OCI-LY7 (cell line): ENCODE results near the gene ZNF365. TPM values are rescaled to one million over a fixed set of nuclear protein-coding genes. Genes with fewer than 3 reads are reported as not detected.

Experiments used
- BruUV-seq: library from RNA; stranded (reverse); fragments of 400-500 nt; replicated peaks from 2 replicates; lab custom pipeline; 2021; lab: Mats Ljungman, UMichigan
- CTCF ChIA-PET: fragments of 300-600 bp; sonication (Branson Sonifier 250); formaldehyde crosslinking; loops from one replicate; lab custom pipeline; 2022; ENCODE audit warnings: antibody characterized with exemption; ENCODE audit not compliant: unreplicated experiment; lab: Charles Lee
- POLR2A ChIA-PET: fragments of 300-600 bp; sonication (Branson Sonifier 250); formaldehyde crosslinking; loops from one replicate; lab custom pipeline; 2022; ENCODE audit warnings: antibody characterized with exemption; lab: Charles Lee
- DNase-seq: peaks from one replicate; pipeline ENCODE4 v3.0.0-alpha.2; 2015; ENCODE audit warnings: low spot score
- H2AFZ ChIP-seq: fragments of 200-600 bp; sonication (generic), shearing (Covaris generic); 2 replicates; pipeline ENCODE4 v1.6.1; 2014; ENCODE audit warnings: mild to moderate bottlenecking, antibody characterized with exemption, low read length, moderate library complexity
- H3K27ac ChIP-seq: fragments of 200-600 bp; sonication (generic); 2 replicates; pipeline ENCODE4 v1.5.1; 2014; ENCODE audit warnings: mixed run types, low read depth, mild to moderate bottlenecking, moderate library complexity, low read length, inconsistent platforms; ENCODE audit not compliant: poor library complexity, severe bottlenecking
- H3K36me3 ChIP-seq: fragments of 200-600 bp; sonication (generic); 2 replicates; pipeline ENCODE4 v1.6.1; 2014; ENCODE audit warnings: mild to moderate bottlenecking, antibody characterized with exemption, low read length, moderate library complexity, mixed read lengths; ENCODE audit not compliant: insufficient read depth
- H3K4me1 ChIP-seq: fragments of 200-600 bp; sonication (generic); 2 replicates; pipeline ENCODE4 v1.5.1; 2014; ENCODE audit warnings: mild to moderate bottlenecking, low read length; ENCODE audit not compliant: insufficient read depth, poor library complexity, severe bottlenecking
- H3K4me2 ChIP-seq: fragments of 200-600 bp; sonication (generic); 2 replicates; pipeline ENCODE4 v1.6.1; 2014; ENCODE audit warnings: mild to moderate bottlenecking, low read length
- H3K4me3 ChIP-seq: fragments of 200-600 bp; sonication (generic); 2 replicates; pipeline ENCODE4 v1.5.1; 2014; ENCODE audit warnings: mild to moderate bottlenecking, low read depth, low read length; ENCODE audit not compliant: poor library complexity, severe bottlenecking
- H3K79me2 ChIP-seq: fragments of 200-600 bp; sonication (generic); 2 replicates; pipeline ENCODE4 v1.6.1; 2016; ENCODE audit warnings: low read depth, mild to moderate bottlenecking, low read length, moderate library complexity, mixed read lengths; ENCODE audit not compliant: insufficient read depth
- H3K9me2 ChIP-seq: fragments of 200-600 bp; sonication (generic); 2 replicates; pipeline ENCODE4 v1.6.1; 2016; ENCODE audit warnings: mild to moderate bottlenecking, low read length, mixed read lengths; ENCODE audit not compliant: insufficient read depth
- H3K9me3 ChIP-seq: fragments of 200-600 bp; sonication (generic); 2 replicates; pipeline ENCODE4 v1.6.1; 2014; ENCODE audit warnings: mild to moderate bottlenecking, mixed run types, low read length, mixed read lengths
- H4K20me1 ChIP-seq: fragments of 200-600 bp; sonication (generic); 2 replicates; pipeline ENCODE4 v1.6.1; 2014; ENCODE audit warnings: mild to moderate bottlenecking, antibody characterized with exemption, low read length, moderate library complexity, mixed read lengths; ENCODE audit not compliant: insufficient read depth
- CTCF ChIP-seq: fragments of 200-600 bp; sonication (generic); conservative IDR thresholded peaks from 2 replicates; pipeline ENCODE4 v1.5.1; 2014; ENCODE audit warnings: mild to moderate bottlenecking, antibody characterized with exemption, low read length, moderate library complexity, mixed read lengths
- EZH2phosphoT487 ChIP-seq: fragments of 200-600 bp; sonication (generic); IDR thresholded peaks from 2 replicates; pipeline ENCODE4 v1.6.1; 2018; ENCODE audit warnings: low read depth, borderline replicate concordance, mild to moderate bottlenecking, mixed run types, antibody characterized with exemption, low read length, moderate library complexity, mixed read lengths
- intact Hi-C: fragments of 100-400 bp; cut with micrococcal nuclease; formaldehyde crosslinking; loops from one replicate; pipeline ENCODE4 v1.10.0; 2022; ENCODE audit not compliant: unreplicated experiment
- total RNA-seq, 2 experiments: library from RNA; depleted of rRNA in 1 of 2; stranded (reverse); fragments of >200 nt in 1 of 2; shearing (Covaris generic) in 1 of 2; gene quantifications; 2 replicates each; pipeline ENCODE4 v1.2.3, GENCODE V29; 2014 to 2022

Gene ZNF365
- total RNA-seq, 2 experiments from 2014 or later = not detected

- no peak overlapping the region for H3K27ac ChIP-seq
- no peaks in the 10 kb centered on the region for H4K20me1 ChIP-seq
- CTCF ChIA-PET = no interaction called here
- intact Hi-C loops = no loop called here
- no peaks in the 10 kb centered on the region for H3K36me3 ChIP-seq
- no peak overlapping the region for H3K4me2 ChIP-seq
- no peaks in the 10 kb centered on the region for H3K79me2 ChIP-seq
- H3K4me1 ChIP-seq = no peaks in the 10 kb centered on the region
- H3K4me3 ChIP-seq = no peak overlapping the region
- H3K9me2 ChIP-seq = no peaks in the 10 kb centered on the region
- TF ChIP-seq CTCF = peak; percentile 69
- TF ChIP-seq EZH2phosphoT487 = no peak
- no TSS peak for BruUV-seq
- no peaks in the 10 kb centered on the region for H3K9me3 ChIP-seq
- POLR2A ChIA-PET = interaction anchor here (0.8 kb wide), 1 partner anchor 27 kb away, joined by 3 read pairs; no protein-coding TSS in a partner anchor
- peak; percentile 10 for DNase-seq
- H2AFZ ChIP-seq = no peak overlapping the region
Observed at GRCh38 chr10:62424026-62424425, 49.9 kb downstream of the ZNF365 start.

GRCh38 chr10:62426086-62426485 is 51.9 kb downstream of the ZNF365 start:
- CTCF ChIA-PET = interaction anchor here (0.5 kb wide), 1 partner anchor 392 kb away, joined by 4 read pairs; no protein-coding TSS in a partner anchor
- POLR2A ChIA-PET = no interaction called here
- H3K27ac ChIP-seq = no peak overlapping the region
- no peaks in the 10 kb centered on the region for H4K20me1 ChIP-seq
- H3K9me3 ChIP-seq = no peaks in the 10 kb centered on the region
- intact Hi-C loops = no loop called here
- H2AFZ ChIP-seq = no peak overlapping the region
- DNase-seq = no peak
- H3K79me2 ChIP-seq = no peaks in the 10 kb centered on the region
- BruUV-seq = no TSS peak
- TF ChIP-seq EZH2phosphoT487 (no peak), CTCF (no peak)
- no peaks in the 10 kb centered on the region for H3K36me3 ChIP-seq
- H3K4me2 ChIP-seq = no peak overlapping the region
- no peaks in the 10 kb centered on the region for H3K4me1 ChIP-seq
- no peaks in the 10 kb centered on the region for H3K9me2 ChIP-seq
- H3K4me3 ChIP-seq = no peak overlapping the region

GRCh38 chr10:62426600-62426999 is 52.4 kb downstream of the ZNF365 start:
- Histone ChIP-seq H4K20me1 (no peaks in the 10 kb centered on the region), H3K4me1 (no peaks in the 10 kb centered on the region), H3K4me2 (no peak overlapping the region), H3K79me2 (no peaks in the 10 kb centered on the region), H3K36me3 (no peaks in the 10 kb centered on the region), H3K9me3 (no peaks in the 10 kb centered on the region), H3K9me2 (no peaks in the 10 kb centered on the region), H3K4me3 (no peak overlapping the region), H3K27ac (no peak overlapping the region), H2AFZ (no peak overlapping the region)
- no peak for DNase-seq
- intact Hi-C loops = no loop called here
- no TSS peak for BruUV-seq
- ChIA-PET POLR2A (no interaction called here), CTCF (interaction anchor here (0.5 to 0.6 kb wide), 2 partner anchors 391 to 1235 kb away, joined by 4 to 10 read pairs; no protein-coding TSS in a partner anchor)
- TF ChIP-seq EZH2phosphoT487 (no peak), CTCF (no peak)
